Non-pigmented ciliary epithelial cell (primary cell): ENCODE data around the gene PHACTR3.

Experiments used
- DNase-seq: peaks from one replicate; pipeline ENCODE4 v3.0.0-alpha.2; 2010; ENCODE audit warnings: low read depth

PHACTR3 gene

DNA sequence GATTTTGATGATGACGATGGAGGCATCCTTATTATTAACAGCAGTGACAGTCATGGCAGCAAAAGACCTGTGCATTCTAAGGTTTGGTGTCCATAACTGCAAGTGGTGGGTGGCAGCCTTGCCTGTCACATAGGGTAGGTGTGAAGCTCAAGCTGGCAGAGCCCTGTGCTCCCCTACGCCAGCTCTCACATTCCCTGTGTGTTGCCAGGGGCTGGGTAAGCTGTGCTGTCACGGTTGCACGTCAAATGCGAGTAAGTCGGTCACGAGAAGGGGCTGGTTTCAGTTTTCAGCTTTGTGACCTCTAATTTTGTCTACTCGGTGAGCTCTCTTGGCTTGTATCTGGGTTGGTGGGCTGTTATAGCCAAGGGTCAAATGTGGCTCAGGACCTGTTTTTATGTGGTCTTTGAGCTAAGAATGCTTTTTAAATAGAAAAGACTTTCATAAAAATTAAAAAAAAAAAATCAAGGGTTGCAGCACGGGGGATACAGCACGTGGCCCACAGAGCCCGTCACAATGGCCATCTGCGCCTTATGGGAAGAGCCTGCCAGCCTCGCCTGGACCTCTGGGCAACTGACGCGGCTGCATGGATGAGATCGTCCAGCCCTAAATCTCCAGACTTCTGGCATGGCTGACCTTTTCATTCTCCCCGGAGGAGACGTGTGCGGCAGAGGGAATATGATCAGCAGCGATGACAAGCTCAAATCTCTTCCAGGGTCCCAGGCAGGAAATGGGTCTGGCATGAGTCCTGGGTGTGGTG lies 148.5 kb downstream of the PHACTR3 start:
- DNase-seq: no peak

DNA sequence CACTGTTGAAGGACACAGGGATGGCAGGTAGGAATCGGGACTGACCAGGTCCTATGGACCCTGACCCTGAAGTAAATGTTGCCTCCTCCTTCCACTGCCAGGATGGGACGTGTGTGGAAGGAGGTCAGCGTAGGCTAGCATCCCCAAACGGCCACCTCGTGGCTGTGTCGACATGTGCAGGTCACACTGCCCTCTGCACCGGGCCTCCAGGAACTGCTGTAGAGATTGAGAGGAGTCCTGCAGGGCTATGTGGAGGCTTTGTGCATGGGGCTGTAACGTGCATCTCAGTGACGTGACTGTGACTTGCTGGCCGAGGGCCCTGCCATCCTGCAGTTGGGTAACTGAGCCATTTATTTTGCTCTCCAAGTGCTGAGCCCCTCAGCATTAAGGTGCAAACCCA lies 149.5 kb downstream of the PHACTR3 start:
- no peak for DNase-seq

DNA sequence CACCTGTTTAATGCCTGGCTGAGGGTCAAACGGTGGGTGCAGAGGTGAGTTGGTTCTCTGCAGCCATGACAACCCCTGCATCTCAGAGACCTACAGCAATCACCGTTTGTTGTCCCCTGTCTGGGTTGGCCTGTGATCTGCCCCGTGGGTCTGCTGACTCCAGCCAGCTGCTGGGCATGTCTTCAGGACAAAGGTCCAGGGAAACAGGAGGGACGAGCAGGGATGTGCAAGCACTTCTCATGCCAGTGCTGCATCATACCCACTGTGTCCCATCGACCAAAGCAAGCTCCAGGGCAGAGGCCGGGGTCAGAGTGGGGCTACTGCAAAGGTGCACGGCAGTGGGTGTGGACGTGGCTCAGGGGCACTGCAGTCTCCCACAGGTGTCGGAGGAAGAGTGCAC lies 150.2 kb downstream of the PHACTR3 start:
- DNase-seq: no peak

DNA sequence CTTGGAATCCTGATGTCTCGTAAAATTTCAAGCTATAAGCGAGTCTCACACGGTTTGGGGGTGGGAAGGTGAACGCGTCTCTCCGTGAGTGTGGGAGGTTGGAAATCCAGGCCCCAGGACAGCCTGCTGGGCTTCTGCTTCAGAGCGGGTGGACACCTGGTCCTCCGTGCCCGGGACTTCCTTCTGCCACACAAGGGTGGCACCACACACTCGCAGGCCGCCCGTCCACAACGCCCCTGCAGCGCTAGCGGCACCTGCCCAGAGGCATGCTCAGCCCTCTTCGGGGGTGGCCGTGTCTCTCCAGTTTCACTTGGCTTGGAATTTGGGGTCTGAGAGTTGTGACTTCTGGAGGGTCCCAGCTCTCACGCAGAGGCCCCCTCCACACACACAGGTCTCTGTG lies 151.9 kb downstream of the PHACTR3 start:
- no peak for DNase-seq

DNA sequence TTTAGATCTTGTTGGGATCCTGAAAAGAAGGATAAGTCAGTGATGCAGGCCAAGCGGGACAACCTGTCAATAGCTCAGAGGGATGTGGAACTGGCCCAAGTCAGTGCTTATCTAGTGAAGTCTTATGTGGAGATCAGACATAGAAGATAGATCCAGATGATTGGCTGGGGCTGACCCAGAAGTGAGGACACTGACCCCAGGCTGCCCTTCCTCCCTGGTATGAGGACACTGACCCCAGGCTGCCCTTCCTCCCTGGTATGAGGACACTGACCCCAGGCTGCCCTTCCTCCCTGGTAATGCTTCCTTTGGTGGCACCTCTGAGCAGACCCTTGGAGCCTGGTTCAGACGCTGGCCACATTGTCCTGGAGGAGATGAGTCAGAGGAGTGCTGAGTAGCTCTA lies 159.7 kb downstream of the PHACTR3 start:
- no peak for DNase-seq

DNA sequence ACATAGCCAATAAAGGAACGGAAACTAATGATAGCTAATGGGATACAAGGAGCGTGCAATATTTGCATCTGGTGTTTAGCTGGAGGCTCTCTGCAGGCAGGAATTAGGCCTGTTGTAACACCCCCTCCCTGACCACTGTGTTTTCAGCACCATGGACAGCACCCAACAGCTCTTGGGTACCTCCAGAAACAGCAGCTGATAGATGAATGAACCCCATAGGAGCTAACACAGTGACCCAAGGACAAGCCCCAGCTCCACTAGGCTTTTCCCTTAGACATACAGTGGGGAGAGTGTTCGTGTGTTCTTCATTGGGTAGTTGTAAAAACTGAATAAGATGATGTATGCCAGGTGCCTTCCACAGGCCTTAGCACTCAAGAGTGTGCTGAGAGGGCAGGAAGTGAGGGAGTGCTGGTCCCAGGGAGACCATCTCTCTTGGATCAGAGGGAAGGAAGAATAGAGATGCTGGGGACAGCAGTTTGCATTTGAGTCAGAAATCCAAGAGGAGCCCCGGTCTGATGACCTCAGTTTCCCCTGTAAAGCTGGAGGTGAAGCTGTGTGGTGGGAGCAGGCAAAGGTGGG lies 161.3 kb downstream of the PHACTR3 start:
- DNase-seq: no peak

DNA sequence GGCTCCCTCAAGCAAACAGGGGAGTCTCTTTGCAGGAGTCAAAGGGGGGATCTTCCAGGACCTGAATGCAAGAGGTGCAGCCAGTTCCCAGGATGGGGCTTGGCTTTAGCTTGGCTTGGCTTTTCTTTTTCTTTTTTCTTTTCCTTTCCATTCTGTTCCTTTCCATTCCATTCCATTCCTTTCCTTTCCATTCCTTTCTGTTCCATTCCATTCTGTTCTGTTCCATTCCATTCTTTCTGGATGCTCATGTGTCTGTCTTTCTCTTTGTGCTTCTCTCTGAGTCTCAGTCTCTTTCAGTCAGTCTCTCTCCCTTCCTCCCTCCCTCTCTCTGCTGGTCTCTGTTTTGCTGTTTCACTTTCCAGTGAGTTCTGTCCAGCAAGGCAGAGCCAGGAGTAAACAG lies 163.3 kb downstream of the PHACTR3 start:
- no peak for DNase-seq

DNA sequence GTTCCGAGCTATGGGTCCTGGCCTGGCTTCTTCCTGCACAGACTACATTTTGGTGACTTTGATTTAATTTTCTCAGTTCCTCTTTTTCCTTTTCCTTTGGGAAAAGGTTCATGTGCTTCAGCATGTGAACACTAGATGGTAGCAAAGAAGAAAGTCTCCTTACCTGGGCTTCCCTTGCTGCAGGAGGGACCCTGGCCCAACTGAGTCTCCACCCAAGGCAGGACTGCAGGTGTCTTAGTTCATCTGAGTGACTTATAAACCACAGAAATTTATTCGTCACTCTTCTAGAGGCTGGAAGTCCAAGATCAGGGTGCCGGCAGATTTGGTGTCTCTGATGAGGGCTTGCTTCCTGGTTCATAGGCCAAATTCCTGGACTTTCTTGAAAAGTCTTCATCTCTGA lies 165.9 kb downstream of the PHACTR3 start:
- DNase-seq: no peak

DNA sequence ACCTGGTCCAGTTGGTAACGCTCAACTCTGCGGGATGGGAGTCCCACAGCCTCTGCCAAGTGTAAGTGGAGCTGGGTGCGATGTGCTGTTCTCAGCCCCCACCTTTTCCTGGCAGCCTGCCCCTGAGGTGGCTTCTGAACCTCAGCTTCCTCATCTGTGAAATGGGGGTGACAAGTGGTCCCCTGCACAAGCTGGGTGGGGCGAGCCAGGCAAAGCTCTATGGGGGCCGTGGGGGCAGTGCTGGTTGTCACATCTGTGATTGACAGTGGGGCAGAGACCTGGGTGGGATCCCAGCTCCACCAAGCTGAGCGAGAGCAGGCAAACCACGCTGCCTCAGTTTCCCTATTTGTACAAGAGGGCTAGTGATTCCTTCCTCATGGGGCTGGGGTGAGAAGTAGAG lies 166.5 kb downstream of the PHACTR3 start:
- no peak for DNase-seq

DNA sequence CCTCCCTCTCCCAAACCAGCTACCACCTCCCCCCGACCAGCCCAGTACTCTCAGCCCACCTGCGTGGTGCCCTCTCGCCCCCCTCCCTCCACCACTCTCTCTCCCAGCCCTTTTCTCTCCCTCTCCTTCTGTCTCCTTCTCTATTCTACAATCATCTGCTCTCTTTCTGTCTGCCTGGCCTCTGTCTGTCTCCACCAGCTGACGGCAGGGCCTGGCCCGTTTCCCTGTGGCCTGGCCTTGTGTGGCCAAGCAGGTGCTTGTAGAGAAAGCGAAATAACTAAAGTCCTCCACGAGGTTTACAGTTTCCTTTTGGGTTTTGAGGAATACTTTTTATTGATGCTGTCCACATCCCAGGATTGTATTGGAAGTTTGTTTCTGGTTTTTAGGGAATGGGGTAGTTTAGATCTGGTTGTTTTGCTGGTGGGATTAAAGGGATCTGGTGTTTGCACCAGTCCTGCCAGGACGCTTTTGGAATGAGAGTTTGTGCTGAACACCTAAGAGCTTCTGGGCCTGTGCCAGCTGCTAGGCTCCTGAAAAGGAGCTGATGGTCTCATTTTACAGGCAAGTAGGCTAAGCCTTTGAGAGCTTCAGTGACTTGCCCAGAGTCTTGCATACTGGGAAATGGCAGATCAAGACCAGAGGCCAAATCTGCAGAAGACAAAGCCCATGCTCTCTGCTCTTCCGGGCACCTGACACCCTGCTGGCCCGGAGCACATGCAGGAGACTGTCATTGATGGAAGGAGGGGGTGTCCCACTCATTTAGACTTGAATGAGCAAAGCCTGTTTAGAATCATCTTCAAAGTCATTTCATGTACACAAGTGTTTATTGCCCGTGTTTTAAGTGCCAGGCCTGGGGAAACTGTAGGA lies 167.4 kb downstream of the PHACTR3 start:
- DNase-seq: no peak

DNA sequence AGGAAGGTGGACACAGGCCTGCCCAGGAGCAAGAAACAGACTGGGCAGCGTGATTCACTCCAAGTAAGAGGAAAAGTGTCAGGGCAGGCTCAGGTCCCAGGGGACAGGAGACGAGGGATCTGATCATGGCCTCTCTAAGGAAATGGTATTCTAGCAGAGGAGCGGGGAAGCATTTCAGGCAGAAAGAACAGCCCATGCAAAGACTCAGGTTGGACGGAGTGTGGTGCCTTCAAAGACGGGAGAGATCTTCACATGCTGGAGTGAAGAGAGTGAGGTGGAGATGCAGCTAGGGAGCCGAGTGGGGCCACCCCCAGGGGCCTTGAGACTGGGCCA lies 168.0 kb downstream of the PHACTR3 start:
- no peak for DNase-seq

DNA sequence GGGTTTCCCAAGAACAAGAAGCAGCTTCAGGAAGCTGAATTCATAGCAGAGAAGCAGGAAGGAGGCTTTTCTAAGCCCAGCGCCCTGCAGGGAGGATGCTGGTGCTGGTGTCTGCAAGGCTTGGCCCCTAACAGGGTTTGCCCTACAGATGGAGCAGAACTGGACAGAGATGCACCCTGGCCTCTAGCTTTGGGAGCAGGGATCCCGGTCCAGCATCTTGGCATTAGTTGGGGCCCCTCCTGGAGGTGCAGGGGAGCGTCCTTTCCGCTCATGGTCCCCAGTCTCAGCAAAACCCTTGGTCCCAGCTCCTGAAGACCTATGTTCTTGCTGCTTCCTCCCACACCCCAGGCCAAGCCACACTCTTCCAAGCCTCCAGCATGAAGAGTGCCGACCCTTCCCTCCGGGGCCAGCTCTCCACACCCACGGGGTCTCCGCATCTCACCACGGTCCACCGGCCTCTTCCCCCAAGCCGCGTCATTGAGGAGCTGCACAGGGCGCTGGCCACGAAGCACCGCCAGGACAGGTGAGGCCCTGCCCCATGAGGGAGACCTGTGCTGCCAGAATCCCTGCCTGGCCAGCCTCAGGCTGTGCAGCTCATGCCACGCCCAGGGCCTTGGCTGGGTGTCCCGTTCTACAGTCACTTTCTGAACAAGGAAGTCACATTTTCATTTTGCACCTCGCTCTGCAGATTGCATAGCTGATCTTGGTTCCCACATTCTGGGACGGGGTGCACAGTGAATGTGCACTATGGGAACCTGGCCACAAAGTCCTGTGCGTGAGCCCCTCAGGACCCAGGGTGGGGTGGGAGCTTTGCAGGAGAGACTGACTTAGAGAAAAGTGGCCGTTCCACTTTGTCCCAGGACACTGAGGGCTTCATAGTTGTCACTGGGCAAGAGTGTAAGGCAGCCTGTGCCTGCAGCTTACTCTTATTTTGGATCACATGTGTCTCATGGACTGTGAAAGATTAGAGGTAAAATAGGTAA lies 168.9 kb downstream of the PHACTR3 start:
- no peak for DNase-seq

DNA sequence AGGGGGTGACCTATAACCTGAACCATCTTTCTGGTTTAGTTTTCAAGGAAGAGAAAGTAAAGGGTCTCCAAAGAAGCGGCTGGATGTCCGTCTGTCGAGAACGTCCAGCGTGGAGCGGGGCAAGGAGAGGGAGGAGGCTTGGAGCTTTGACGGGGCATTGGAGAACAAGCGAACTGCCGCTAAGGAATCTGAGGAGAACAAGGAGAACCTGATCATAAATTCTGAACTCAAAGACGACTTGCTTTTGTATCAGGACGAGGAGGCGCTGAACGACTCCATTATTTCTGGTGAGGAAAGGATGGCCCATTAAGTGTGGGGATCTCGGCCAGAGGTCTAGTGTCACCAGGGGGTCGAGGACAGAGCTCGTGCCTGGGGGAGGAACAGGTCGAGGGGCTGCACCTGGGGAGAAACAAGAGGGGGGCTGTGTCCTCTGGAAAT lies 169.9 kb downstream of the PHACTR3 start:
- DNase-seq: no peak

DNA sequence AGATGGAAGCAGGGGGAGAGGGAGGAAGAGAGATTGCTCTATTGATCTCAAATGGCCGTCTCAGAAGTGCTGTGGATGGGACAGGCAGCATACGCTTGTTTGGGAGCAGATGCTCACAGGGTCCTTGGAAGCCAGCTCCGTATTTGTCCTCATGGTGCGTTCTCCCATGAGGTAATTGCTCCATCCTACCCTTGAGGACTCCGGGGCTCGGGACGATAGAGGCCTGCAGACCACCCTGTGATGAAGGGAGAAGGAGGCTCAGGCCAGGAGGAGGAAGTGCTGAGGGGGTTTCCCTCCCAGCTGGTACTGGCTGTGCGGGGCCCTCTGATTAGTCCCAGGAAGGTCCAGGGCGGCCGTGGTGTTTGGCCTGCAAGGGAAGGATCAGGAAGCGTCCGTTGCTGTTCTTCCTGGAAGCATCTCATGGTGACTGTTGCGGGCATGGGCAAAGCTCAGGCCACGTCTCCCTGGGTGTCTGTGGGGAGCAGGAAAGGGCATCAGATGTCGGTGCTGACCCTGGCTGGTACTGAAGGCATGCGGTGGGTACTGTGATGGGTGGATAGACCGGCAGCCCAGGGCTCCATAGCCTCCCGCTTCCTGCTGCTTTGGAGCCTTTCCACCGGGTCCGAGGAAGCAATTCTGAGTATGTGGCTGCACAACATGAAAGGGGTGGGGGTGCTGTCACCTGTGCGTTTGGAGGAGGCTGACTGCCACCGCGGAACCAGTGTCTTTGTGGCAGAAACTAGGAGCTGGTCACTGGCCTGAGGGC lies 170.8 kb downstream of the PHACTR3 start:
- DNase-seq: no peak

DNA sequence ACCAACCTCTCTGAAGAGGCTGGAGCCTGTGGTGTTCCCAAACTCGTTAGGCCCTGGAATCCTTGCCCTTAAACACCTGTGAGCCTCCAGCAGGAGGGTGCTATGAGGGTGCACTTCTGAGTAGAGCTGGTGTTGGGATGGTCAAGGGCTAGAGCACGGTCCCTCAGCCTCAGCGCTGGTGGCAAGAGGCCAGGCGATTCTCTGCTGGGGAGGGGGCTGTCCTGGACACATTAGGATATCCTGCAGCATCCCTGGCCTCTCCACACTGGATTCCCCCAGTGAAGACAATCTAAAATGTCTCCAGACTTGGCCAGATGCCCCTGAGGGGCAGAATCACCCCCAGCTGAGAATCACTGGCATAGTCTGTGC lies 171.3 kb downstream of the PHACTR3 start:
- DNase-seq: no peak

DNA sequence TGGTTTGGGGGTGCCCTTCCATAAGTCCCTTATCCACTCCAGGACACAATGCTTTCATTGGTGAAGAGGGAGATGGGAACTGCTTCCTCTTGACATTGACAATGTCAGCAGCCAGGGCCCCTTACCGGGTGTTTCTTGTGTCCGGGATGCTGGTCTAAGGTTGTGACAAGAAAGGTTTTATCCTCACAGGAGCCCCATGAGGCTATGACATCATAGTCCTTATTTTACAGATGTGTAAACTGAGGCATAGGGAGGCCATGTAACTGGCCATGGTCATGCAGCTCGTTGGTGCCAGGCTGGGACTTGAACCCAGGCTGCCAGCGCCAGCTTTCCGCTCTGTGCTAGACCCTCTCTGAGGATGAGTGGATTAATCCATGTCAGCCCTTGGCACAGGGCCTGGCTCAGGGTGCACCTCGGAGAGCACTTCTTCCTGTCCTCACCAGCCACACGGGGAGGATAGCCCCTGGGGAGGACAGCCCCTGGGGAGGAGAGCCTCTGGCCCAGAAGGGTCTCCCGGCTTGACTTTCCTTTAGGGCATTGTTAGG lies 171.8 kb downstream of the PHACTR3 start:
- DNase-seq: no peak

DNA sequence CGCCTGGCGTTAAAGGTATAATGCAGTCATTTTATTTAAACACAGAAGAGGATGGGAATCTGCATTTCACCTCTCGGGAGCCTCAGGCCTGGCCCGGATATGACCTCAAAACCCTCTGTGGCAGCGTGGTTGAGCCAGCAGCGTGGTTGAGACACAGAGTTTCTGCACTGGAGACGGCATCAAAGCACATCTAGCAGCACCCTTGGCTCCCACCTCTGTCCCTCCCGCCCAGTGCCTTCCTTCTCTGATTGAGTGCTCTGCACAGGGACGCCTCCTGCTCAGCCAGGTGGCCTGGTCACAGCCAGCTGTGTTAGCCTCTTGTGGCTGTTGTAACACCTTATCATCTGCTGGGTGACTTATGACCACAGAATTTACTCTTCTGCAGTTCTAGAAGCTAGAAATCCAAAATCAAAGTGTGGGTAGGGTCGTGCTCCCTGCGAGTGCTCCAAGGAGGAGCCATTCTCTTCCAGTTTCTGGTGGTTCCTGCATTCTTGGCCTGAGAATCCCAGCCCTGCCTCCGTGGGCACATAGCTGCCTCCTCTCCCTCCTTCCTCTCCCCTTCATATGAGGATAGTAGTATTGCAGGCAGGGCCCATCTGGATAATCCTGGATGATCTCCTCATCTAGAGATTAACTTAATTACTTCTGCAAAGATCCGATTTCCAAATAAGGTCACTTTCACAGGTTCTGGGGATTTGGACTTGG lies 172.4 kb downstream of the PHACTR3 start:
- no peak for DNase-seq

DNA sequence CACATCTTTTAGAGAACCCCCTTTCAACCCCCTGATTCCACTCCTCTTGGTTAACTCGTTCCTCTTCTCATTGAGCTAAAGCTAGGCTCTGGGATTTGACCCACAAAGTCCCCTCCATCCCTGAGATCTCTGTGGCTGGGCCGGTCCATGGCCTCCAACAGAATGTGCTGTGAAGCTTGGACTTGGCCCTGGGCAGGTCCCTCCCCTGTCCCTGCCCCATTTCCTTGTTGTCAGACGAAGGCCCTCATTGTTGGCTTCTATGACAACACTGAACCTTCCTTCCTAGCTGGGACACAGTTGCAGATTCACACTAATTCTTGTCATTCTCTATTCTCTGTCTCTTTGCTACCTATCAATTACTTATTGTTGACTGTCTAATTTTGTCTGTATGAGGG lies 173.0 kb downstream of the PHACTR3 start:
- no peak for DNase-seq

DNA sequence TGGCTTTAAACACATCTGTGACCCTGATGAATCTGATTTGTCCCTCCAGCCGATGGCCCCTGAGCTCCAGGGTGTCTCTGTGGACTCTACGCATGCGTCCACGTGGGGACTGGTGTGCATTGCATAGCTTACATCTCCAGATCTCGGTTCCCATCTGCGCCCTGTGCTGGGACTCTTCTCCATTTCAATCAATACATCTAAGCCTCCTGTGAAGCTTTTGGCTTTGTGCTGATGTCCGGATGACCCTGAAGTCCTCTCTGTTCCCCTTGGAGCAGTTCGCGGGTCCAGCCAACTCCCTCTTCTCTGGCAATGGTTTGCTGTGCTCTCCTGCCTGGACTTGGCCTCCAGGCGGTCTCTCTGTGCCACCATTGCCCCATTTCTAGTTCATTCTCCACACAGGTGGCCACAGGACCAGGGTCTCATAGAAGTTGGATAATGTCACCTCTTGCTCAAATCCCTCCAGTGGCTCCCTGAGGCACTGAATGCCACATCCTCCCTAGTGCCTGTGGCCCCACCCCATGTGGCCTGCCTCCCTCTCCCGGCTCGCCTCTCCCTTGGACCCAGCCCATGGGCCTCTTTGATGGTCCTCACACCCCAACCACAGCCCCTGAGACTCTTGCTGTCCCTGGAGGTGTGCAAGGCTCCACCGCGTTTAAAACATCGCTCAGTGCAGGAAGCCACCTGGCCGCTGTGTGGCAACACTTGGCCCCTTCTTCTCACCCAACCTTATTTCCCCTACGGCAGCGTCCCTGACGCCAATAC lies 173.7 kb downstream of the PHACTR3 start:
- no peak for DNase-seq
